ENCODE results near the gene AICDA.

- no peak for TF ChIP-seq ZSCAN25 (CRISPR knock-in tag; IDR thresholded peaks at IDR 0.05)
- TF ChIP-seq POLR2A (IDR thresholded peaks at IDR 0.05; ENCODE audit: insufficient read depth in 1 of 2, low read depth in 2 of 2, low read length in 2 of 2) = no peak
- no peak for TF ChIP-seq RAD51 (IDR thresholded peaks at IDR 0.05; ENCODE audit: borderline replicate concordance)
- TF ChIP-seq E2F1 (CRISPR knock-in tag; IDR thresholded peaks at IDR 0.05) = no peak
These were observed 21.7 kb downstream of the AICDA start for GRCh38 chr12:8590842-8591545.
